HL-60/S4 treated with phorbol 12-myristate 13-acetate at 8.2 ng/mL for 4 days and 3 days (cell line): ENCODE results near the gene TCF19.
"Not testable (repeated sequence)": the region's sequence is repeated elsewhere in the genome, so short reads cannot be mapped to it uniquely, and the experiment has no call there.

Experiments used
- in situ Hi-C: fragments of 300-500 bp; cut with MboI; formaldehyde crosslinking; loops from 2 replicates; pipeline ENCODE4 v1.15.0; 2022; ENCODE audit warnings: low sequenced_read_pairs

Gene TCF19

GRCh38 chr6:31178143-31179041 lies 20.0 kb downstream of the TCF19 start:
- in situ Hi-C loops: no loop called here

- in situ Hi-C loops: no loop called here
These were observed 20.6 kb downstream of the TCF19 start for GRCh38 chr6:31179042-31179386.

- in situ Hi-C loops: no loop called here
These were observed 21.5 kb downstream of the TCF19 start for GRCh38 chr6:31179896-31180295.

- in situ Hi-C loops: no loop called here
These were observed 22.1 kb downstream of the TCF19 start for GRCh38 chr6:31180500-31180899.

- in situ Hi-C loops: not testable (repeated sequence)
These were observed 24.9 kb downstream of the TCF19 start for GRCh38 chr6:31183287-31183686.

- in situ Hi-C loops: not testable (repeated sequence)
These were observed 25.5 kb downstream of the TCF19 start for GRCh38 chr6:31183859-31184258.

- in situ Hi-C loops: not testable (repeated sequence)
These were observed 27.3 kb downstream of the TCF19 start for GRCh38 chr6:31185695-31186051.

- in situ Hi-C loops: no loop called here
These were observed 27.8 kb downstream of the TCF19 start for GRCh38 chr6:31186052-31186734.

- in situ Hi-C loops: no loop called here
These were observed 29.4 kb downstream of the TCF19 start for GRCh38 chr6:31187780-31188194.

- in situ Hi-C loops: not testable (repeated sequence)
These were observed 30.8 kb downstream of the TCF19 start for GRCh38 chr6:31189223-31189622.

GRCh38 chr6:31190488-31190887 lies 32.1 kb downstream of the TCF19 start:
- in situ Hi-C loops: loop anchor here (10.0 kb wide), 1 partner anchor 174 kb away; no protein-coding TSS in a partner anchor

GRCh38 chr6:31192431-31193105 lies 34.2 kb downstream of the TCF19 start:
- in situ Hi-C loops: loop anchor here (10.0 kb wide), 1 partner anchor 172 kb away; no protein-coding TSS in a partner anchor

GRCh38 chr6:31193206-31193605 lies 34.8 kb downstream of the TCF19 start:
- in situ Hi-C loops: loop anchor here (10.0 kb wide), 1 partner anchor 172 kb away; no protein-coding TSS in a partner anchor

- in situ Hi-C loops: loop anchor here (10.0 kb wide), 1 partner anchor 171 kb away; no protein-coding TSS in a partner anchor
These were observed 35.9 kb downstream of the TCF19 start for GRCh38 chr6:31194061-31194834.

GRCh38 chr6:31195308-31195979 lies 37.1 kb downstream of the TCF19 start:
- in situ Hi-C loops: loop anchor here (10.0 kb wide), 1 partner anchor 169 kb away; no protein-coding TSS in a partner anchor

GRCh38 chr6:31196251-31197022 lies 38.0 kb downstream of the TCF19 start:
- in situ Hi-C loops: loop anchor here (10.0 kb wide), 1 partner anchor 168 kb away; no protein-coding TSS in a partner anchor

- in situ Hi-C loops: loop anchor here (10.0 kb wide), 1 partner anchor 167 kb away; no protein-coding TSS in a partner anchor
These were observed 39.3 kb downstream of the TCF19 start for GRCh38 chr6:31197559-31198305.

- in situ Hi-C loops: loop anchor here (10.0 kb wide), 1 partner anchor 166 kb away; no protein-coding TSS in a partner anchor
These were observed 40.7 kb downstream of the TCF19 start for GRCh38 chr6:31199105-31199452.
